HFFc6 (cell line): ENCODE data around the gene ATG3. TPM values are rescaled to one million over a fixed set of nuclear protein-coding genes. Genes with fewer than 3 reads are reported as not detected.
"Not testable (repeated sequence)": the region's sequence is repeated elsewhere in the genome, so short reads cannot be mapped to it uniquely, and the experiment has no call there.

ENCODE experiments used
- DNase-seq: peaks from one replicate; pipeline ENCODE4 v3.0.0-alpha.2; 2018
- H3K27ac Mint-ChIP-seq: 2 replicates; pipeline ENCODE4 v1.8.0; 2020; ENCODE audit warnings: mild to moderate bottlenecking, mixed read lengths
- H3K27me3 Mint-ChIP-seq: 2 replicates; pipeline ENCODE4 v1.8.0; 2021; ENCODE audit warnings: mild to moderate bottlenecking, moderate library complexity, mixed read lengths; ENCODE audit not compliant: insufficient read depth
- H3K36me3 Mint-ChIP-seq: 2 replicates; pipeline ENCODE4 v1.8.0; 2021; ENCODE audit warnings: low read depth, mixed read lengths
- H3K4me1 Mint-ChIP-seq: 2 replicates; pipeline ENCODE4 v1.8.0; 2020; ENCODE audit warnings: low read depth, mixed read lengths
- H3K4me3 Mint-ChIP-seq: 2 replicates; pipeline ENCODE4 v1.8.0; 2020; ENCODE audit warnings: mild to moderate bottlenecking, moderate library complexity, mixed read lengths
- H3K9me3 Mint-ChIP-seq: 2 replicates; pipeline ENCODE4 v1.8.0; 2020; ENCODE audit warnings: mild to moderate bottlenecking, mixed read lengths
- total RNA-seq, 6 experiments: library from RNA; stranded (reverse); fragmentation: NEBNext Ultra II Directional; extraction: Animal tissue kit (Norgen Biotek cat#: 25700); gene quantifications; 2 replicates in 1 of 6; 3 replicates in 5 of 6; pipeline ENCODE4 v1.2.3, GENCODE V29; 2021
- TF ChIP-seq, protein P1 (sequence below): fragments of 200-600 bp; sonication (generic); IDR thresholded peaks from 2 replicates; pipeline ENCODE4 v1.5.0; 2021; ENCODE audit warnings: antibody characterized with exemption, mild to moderate bottlenecking

ATG3 gene
- total RNA-seq, 6 experiments from 2014 or later, result 61.8 to 75.9 (median 71.5) TPM

DNA sequence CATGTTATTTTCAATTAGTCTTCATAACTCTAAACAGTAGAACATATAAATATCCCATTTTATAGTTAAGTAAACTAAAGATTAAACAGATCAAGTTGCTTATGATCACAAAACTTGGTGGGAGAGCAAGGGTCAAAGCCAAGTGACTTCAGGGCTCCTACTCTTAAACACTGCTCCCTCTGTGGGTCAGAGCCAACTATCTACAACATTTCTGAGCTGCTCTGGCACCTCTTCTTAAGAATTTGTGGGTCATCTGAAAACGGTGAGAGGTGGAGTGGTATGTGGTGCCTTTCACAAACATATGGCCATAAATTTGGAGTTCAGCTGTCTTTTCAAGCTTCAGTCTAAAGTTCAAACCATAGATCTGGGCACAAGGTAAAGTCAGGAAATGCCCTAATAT, 10.9 kb downstream of the ATG3 start:
- H3K27ac Mint-ChIP-seq, result 0 out of 2 replicates have a peak overlapping the region, but pooled peaks have one; percentile 38
- H3K27me3 Mint-ChIP-seq, result no peaks in the 10 kb centered on the region; the same call in 1 of the 2 replicates
- H3K4me3 Mint-ChIP-seq, result no peak overlapping the region
- no peaks in the 10 kb centered on the region for H3K9me3 Mint-ChIP-seq
- peaks cover 58% of the 10 kb centered on the region for H3K4me1 Mint-ChIP-seq
- H3K36me3 Mint-ChIP-seq, result peaks cover 19% of the 10 kb centered on the region
- TF ChIP-seq, protein P1, sequence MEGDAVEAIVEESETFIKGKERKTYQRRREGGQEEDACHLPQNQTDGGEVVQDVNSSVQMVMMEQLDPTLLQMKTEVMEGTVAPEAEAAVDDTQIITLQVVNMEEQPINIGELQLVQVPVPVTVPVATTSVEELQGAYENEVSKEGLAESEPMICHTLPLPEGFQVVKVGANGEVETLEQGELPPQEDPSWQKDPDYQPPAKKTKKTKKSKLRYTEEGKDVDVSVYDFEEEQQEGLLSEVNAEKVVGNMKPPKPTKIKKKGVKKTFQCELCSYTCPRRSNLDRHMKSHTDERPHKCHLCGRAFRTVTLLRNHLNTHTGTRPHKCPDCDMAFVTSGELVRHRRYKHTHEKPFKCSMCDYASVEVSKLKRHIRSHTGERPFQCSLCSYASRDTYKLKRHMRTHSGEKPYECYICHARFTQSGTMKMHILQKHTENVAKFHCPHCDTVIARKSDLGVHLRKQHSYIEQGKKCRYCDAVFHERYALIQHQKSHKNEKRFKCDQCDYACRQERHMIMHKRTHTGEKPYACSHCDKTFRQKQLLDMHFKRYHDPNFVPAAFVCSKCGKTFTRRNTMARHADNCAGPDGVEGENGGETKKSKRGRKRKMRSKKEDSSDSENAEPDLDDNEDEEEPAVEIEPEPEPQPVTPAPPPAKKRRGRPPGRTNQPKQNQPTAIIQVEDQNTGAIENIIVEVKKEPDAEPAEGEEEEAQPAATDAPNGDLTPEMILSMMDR, result 0 out of 2 replicates have a peak, but pooled peaks have one; percentile 9
- no peak for DNase-seq

DNA sequence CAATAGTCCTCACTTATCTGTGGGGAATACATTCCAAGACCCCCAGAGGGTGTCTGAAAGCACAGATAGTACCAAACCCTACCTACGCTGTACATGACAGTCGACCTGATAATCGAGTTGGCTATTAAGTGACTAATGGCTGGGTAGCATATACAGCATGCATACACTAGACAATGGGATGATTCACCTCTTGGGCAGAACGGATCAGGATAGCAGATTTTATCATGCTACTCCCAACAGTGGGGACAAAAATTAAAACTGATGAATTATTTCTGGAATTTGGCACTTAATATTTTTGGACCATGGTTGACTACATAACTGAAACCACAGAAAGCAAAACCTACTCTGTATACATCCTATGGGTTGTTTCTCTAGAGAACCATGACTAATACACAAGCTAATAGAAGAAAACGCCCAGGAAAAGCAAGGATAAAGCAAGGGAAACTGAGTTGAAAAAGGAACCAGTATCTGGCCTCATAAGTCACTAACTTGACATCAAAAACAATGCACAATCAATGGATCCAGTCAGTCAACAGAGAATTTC, 15.5 kb downstream of the ATG3 start:
- Mint-ChIP-seq H3K36me3 (peaks cover 31% of the 10 kb centered on the region), H3K4me3 (peak overlapping the region; percentile 55; the same call in 1 of the 2 replicates), H3K27me3 (no peaks in the 10 kb centered on the region), H3K9me3 (no peaks in the 10 kb centered on the region), H3K27ac (peak overlapping the region; percentile 71), H3K4me1 (peaks cover 34% of the 10 kb centered on the region)
- TF ChIP-seq, protein P1, result no peak
- peak; percentile 67 for DNase-seq

DNA sequence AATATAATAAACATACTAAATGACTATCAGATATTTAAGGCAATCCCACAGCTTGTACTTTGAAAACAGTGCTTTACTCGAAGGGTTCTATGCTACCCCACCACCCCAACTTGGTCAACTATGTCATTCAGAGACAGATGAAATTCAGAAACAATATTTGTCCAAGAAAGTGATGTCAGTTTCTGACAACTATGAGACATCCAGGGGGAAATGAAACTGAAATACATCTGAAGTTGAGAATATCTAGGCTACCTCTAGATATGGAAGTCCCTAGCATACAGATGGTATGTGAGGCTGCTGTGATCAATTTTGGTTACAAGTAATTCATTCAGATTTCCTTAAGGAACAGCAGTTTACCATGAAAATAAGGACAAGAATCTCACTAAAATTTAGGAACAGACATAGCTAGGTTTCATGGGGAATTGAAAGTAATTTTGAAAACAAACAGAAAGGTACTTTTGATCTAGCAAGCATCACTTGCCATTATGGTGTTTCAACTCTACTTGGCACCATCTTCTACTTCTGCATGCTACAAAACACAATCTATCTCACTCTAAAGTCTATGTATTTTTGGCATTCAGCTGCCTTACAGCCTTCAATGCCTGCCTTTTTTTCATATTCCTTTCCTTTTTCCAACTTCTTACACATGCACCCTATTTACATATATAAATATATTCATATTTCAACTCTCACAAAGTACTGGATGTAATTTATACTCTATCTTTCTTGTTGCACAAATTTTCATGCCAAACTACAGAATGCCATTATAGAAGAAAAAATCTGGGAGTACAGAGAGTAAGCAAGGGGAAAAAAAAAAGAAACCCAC, 21.7 kb downstream of the ATG3 start:
- Mint-ChIP-seq H3K27me3 (no peaks in the 10 kb centered on the region), H3K36me3 (peaks cover 32% of the 10 kb centered on the region), H3K27ac (no peak overlapping the region), H3K4me1 (peaks cover 6% of the 10 kb centered on the region; the same call in 1 of the 2 replicates), H3K9me3 (no peaks in the 10 kb centered on the region), H3K4me3 (no peak overlapping the region)
- TF ChIP-seq, protein P1, result no peak
- DNase-seq, result no peak

DNA sequence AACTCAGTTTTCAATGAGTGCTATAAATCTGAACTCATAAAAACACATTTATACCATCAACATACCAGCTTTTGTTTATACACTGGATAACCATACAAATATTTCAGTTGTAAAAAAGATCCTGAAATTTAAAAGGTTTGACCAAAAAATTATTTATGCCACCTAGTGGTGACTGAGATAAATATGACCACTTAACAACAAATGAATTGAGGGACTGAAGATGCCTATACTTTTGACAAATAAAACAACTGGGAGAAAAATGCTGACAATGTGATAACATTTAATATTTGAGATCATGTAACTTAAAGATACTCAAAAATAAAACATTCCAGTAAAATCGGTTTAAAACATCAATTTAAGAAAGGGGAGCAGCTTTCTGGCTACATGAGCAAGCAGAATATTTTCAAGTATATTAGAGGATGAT, 30.4 kb downstream of the ATG3 start:
- TF ChIP-seq, protein P1, result peak; percentile 89
- DNase-seq, result peak; percentile 31
- Mint-ChIP-seq H3K27ac (no peak overlapping the region), H3K27me3 (no peaks in the 10 kb centered on the region), H3K4me3 (no peak overlapping the region), H3K4me1 (no peaks in the 10 kb centered on the region), H3K36me3 (peaks cover 9% of the 10 kb centered on the region), H3K9me3 (no peaks in the 10 kb centered on the region)

DNA sequence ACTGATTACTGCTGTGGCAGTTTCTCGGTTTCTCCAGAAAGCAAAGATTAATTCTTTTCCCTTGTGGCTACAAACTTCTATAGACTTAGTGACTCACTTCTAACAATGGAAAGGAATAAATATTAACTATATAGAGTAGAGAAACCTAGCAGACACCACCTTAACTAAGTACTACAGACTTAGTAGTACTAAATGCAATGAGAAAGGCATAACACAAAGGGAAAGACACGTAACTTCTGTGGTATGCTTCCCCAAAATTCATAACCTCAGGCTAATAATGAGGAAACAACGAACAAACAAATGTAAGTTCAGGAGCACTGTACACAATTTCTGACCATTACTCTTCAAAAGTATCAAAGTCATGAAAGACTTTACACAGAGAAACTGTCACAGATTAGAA, 31.2 kb downstream of the ATG3 start:
- TF ChIP-seq, protein P1, result no peak
- H3K27ac Mint-ChIP-seq, result no peak overlapping the region
- DNase-seq, result no peak
- H3K36me3 Mint-ChIP-seq, result peaks cover 9% of the 10 kb centered on the region
- no peaks in the 10 kb centered on the region for H3K27me3 Mint-ChIP-seq
- no peaks in the 10 kb centered on the region for H3K9me3 Mint-ChIP-seq
- H3K4me3 Mint-ChIP-seq, result no peak overlapping the region
- no peaks in the 10 kb centered on the region for H3K4me1 Mint-ChIP-seq

DNA sequence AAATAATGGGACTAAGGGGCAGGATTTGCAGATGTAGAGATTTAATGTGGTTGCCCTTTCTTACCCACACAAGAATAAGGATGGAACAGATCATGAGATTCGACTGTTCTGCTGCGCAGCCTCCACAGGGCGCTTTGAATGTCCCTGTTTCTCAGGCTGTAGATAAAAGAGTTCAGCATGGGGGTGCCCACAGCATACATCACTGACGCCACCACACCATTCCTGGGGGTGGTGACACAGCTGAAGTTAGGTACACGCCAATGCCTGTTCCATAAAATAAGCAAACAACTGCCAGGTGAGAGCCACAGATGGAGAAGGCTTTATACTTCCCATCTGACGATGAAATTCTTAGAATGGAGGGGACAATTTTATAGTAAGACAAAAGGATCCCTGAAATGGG, 37.6 kb downstream of the ATG3 start:
- H3K9me3 Mint-ChIP-seq, DNase-seq, H3K27me3 Mint-ChIP-seq, H3K4me1 Mint-ChIP-seq, H3K4me3 Mint-ChIP-seq, H3K36me3 Mint-ChIP-seq, H3K27ac Mint-ChIP-seq: not testable (repeated sequence)
